ENCODE data around the gene MKNK2.
"Not testable (repeated sequence)": the region's sequence is repeated elsewhere in the genome, so short reads cannot be mapped to it uniquely, and the experiment has no call there.

The MKNK2 gene

DNA sequence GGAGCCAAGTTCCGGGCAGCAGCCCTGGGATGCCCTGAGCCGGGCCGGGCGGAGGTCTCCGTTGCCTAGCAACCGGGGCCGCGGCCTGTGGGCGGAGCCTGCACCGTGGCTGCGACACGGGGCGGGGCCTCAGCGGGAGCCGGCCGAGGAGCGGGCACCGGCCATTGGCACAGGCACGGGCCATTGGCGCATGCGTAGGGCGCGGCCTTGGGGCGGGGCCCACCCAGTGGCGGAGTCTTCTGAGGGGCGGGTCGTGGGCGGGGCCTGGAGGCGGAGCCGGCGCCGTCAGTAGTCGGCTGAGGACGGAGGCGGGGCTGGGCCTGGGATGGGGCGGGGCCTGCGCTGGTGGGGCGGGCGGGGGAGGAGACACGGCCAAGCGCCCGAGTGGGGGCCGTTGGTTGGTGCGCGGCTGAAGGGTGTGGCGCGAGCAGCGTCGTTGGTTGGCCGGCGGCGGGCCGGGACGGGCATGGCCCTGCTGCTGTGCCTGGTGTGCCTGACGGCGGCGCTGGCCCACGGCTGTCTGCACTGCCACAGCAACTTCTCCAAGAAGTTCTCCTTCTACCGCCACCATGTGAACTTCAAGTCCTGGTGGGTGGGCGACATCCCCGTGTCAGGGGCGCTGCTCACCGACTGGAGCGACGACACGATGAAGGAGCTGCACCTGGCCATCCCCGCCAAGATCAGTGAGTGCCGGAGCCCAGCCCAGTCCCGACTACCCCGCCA is 45.6 kb upstream of the MKNK2 start, which contains the start of gene IZUMO4:
Gene IZUMO4, plus strand, starts transcription at position 436 of the 723 bp plus-strand sequence. Its CDS starts 31 bp downstream, at position 467.
- peak within 1 kb of the TSS; percentile 76 for H3K27ac ChIP-seq
- TF ChIP-seq, protein P1, sequence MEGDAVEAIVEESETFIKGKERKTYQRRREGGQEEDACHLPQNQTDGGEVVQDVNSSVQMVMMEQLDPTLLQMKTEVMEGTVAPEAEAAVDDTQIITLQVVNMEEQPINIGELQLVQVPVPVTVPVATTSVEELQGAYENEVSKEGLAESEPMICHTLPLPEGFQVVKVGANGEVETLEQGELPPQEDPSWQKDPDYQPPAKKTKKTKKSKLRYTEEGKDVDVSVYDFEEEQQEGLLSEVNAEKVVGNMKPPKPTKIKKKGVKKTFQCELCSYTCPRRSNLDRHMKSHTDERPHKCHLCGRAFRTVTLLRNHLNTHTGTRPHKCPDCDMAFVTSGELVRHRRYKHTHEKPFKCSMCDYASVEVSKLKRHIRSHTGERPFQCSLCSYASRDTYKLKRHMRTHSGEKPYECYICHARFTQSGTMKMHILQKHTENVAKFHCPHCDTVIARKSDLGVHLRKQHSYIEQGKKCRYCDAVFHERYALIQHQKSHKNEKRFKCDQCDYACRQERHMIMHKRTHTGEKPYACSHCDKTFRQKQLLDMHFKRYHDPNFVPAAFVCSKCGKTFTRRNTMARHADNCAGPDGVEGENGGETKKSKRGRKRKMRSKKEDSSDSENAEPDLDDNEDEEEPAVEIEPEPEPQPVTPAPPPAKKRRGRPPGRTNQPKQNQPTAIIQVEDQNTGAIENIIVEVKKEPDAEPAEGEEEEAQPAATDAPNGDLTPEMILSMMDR (conservative IDR thresholded peaks at IDR 0.05), result no peak
- no peak for TF ChIP-seq ZFX (IDR thresholded peaks at IDR 0.05)

- H3K27ac ChIP-seq, result peak within 1 kb of the TSS; percentile 76
- peak; percentile 36; the same call in 1 of the 2 replicates for TF ChIP-seq ZFX (IDR thresholded peaks at IDR 0.05)
- TF ChIP-seq, protein P1 (conservative IDR thresholded peaks at IDR 0.05), result no peak; the same call in 1 of the 2 replicates
Observed at GRCh38 chr19:2096034-2096479, 45.0 kb upstream of the MKNK2 start, which contains the start of gene MOB3A. MOB3A (minus strand) TSS chr19:2096326; CDS start chr19:2078560, 17,766 bp downstream.

DNA sequence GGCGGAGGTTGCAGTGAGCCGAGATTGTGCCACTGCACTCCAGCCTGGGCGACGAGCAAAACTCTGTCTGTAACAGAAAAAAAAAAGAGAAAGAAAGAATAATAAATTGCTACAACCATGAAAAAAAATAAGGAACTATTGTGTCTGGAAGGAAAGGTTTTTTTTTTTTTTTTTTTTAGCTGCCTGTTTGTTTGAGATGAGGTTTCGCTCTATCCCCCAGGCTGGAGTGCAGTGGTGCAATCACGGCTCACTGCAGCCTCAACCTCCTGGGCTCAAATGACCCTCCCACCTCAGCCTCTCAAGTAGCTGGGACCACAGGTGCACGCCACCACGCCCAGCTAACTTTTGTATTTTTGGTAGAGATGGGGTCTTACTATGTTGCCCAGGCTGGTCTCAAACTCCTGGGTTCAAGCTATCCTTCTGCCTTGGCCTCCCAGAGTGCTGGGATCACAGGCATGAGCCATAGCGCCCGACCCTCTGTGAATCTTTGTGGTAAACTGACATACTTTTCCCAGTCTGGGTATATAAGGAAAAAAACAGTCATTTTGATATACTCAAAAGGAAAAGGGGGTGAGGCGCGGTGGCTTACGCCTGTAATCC is 41.0 kb upstream of the MKNK2 start:
- peak overlapping the region; percentile 76 for H3K27ac ChIP-seq

GRCh38 chr19:2089727-2090053 is 38.6 kb upstream of the MKNK2 start:
- TF ChIP-seq, protein P1 (conservative IDR thresholded peaks at IDR 0.05), result no peak
- TF ChIP-seq ZFX (IDR thresholded peaks at IDR 0.05), result no peak
- H3K27ac ChIP-seq, result no peak overlapping the region

GRCh38 chr19:2089001-2089711 is 38.1 kb upstream of the MKNK2 start:
- H3K27ac ChIP-seq, result no peak overlapping the region
- TF ChIP-seq, protein P1 (conservative IDR thresholded peaks at IDR 0.05), result no peak
- TF ChIP-seq ZFX (IDR thresholded peaks at IDR 0.05), result no peak

- H3K27ac ChIP-seq, result no peak overlapping the region
- no peak for TF ChIP-seq ZFX (IDR thresholded peaks at IDR 0.05)
- TF ChIP-seq, protein P1 (conservative IDR thresholded peaks at IDR 0.05), result no peak
Observed at GRCh38 chr19:2087621-2088100, 36.6 kb upstream of the MKNK2 start.

- H3K27ac ChIP-seq, result not testable (repeated sequence)
Observed at GRCh38 chr19:2086695-2087620, 35.9 kb upstream of the MKNK2 start.
